CD14-positive monocyte (primary cell): Measurements from ENCODE around the gene HK1. TPM values are rescaled to one million over a fixed set of nuclear protein-coding genes. Genes with fewer than 3 reads are reported as not detected.

Experiments used
- DNase-seq, 3 donors: peaks; one replicate each; pipeline ENCODE4 v3.0.0-alpha.2; 2011 to 2022
- H2AFZ ChIP-seq: 2 replicates; pipeline ENCODE4 v1.6.0; 2012; ENCODE audit warnings: mild to moderate bottlenecking, low read depth, low read length, inconsistent platforms; ENCODE audit not compliant: insufficient read depth, poor library complexity, severe bottlenecking
- H3K27ac ChIP-seq, 2 donors: 1 replicate in 1 of 2; 2 replicates in 1 of 2; pipeline ENCODE4 v1.5.1; 2012 to 2013; ENCODE audit warnings: low read length in 2 of 2, control low read depth in 1 of 2, inconsistent platforms in 1 of 2, low read depth in 1 of 2, mild to moderate bottlenecking in 1 of 2
- H3K27me3 ChIP-seq, 2 donors: one replicate each; pipeline versions ENCODE4 v1.6.0 to v1.6.1; 2011 to 2013; ENCODE audit warnings: low read length in 2 of 2; ENCODE audit not compliant: control insufficient read depth in 2 of 2, insufficient read depth in 2 of 2
- H3K36me3 ChIP-seq, 2 donors: replicated peaks in 1 of 2; 1 replicate in 1 of 2; 2 replicates in 1 of 2; pipeline versions ENCODE4 v1.5.1 to v1.6.1; 2012 to 2013; ENCODE audit warnings: low read length in 2 of 2, control low read depth in 1 of 2, inconsistent platforms in 1 of 2, mild to moderate bottlenecking in 1 of 2; ENCODE audit not compliant: insufficient read depth in 2 of 2, control insufficient read depth in 1 of 2
- H3K4me1 ChIP-seq, 2 donors: 1 replicate in 1 of 2; 2 replicates in 1 of 2; pipeline versions ENCODE4 v1.5.1 to v1.6.1; 2012 to 2013; ENCODE audit warnings: low read length in 2 of 2, control low read depth in 1 of 2, inconsistent platforms in 1 of 2, mild to moderate bottlenecking in 1 of 2, moderate library complexity in 1 of 2; ENCODE audit not compliant: insufficient read depth in 2 of 2, control insufficient read depth in 1 of 2
- H3K4me2 ChIP-seq: replicated peaks from 2 replicates; pipeline ENCODE3; 2012; ENCODE audit warnings: low read length, moderate library complexity, mild to moderate bottlenecking; ENCODE audit not compliant: poor library complexity, severe bottlenecking; ENCODE audit errors: extremely low read depth
- H3K4me3 ChIP-seq, 3 experiments: fragments of 200-600 bp in 1 of 3; sonication (generic) in 1 of 3; replicated peaks in 1 of 3; 1 replicate in 2 of 3; 2 replicates in 1 of 3; pipeline ENCODE4 v1.5.1; 2011 to 2013; ENCODE audit warnings: low read length in 3 of 3, mild to moderate bottlenecking in 3 of 3, control low read depth in 2 of 3, low read depth in 2 of 3, inconsistent platforms in 1 of 3, moderate library complexity in 1 of 3
- H3K79me2 ChIP-seq: 2 replicates; pipeline ENCODE4 v1.6.0; 2012; ENCODE audit warnings: mild to moderate bottlenecking, control low read depth, inconsistent platforms, low read length, moderate library complexity; ENCODE audit not compliant: insufficient read depth
- H3K9ac ChIP-seq: 2 replicates; pipeline ENCODE4 v1.6.0; 2017; ENCODE audit warnings: low read length, mild to moderate bottlenecking; ENCODE audit not compliant: insufficient read depth, poor library complexity, severe bottlenecking
- H3K9me3 ChIP-seq, 2 donors: replicated peaks in 1 of 2; 1 replicate in 1 of 2; 2 replicates in 1 of 2; pipeline versions ENCODE4 v1.5.1 to v1.6.1; 2012 to 2013; ENCODE audit warnings: low read length in 2 of 2, control low read depth in 1 of 2; ENCODE audit not compliant: control insufficient read depth in 1 of 2, insufficient read depth in 1 of 2
- H4K20me1 ChIP-seq: 2 replicates; pipeline ENCODE4 v1.6.0; 2012; ENCODE audit warnings: mild to moderate bottlenecking, low read length, control low read depth, moderate library complexity; ENCODE audit not compliant: insufficient read depth
- H3K27ac Mint-ChIP-seq, 7 donors: one replicate each; pipeline ENCODE4 v1.8.0; 2020; ENCODE audit warnings: mild to moderate bottlenecking in 7 of 7, mixed read lengths in 7 of 7, moderate library complexity in 6 of 7, inconsistent platforms in 2 of 7
- H3K27me3 Mint-ChIP-seq, 3 donors: one replicate each; pipeline ENCODE4 v1.8.0; 2021 to 2022; ENCODE audit warnings: low read depth in 3 of 3, mild to moderate bottlenecking in 3 of 3, mixed read lengths in 3 of 3, moderate library complexity in 3 of 3, inconsistent platforms in 1 of 3
- H3K36me3 Mint-ChIP-seq, 2 donors: one replicate each; pipeline ENCODE4 v1.8.0; 2020; ENCODE audit warnings: mixed read lengths in 2 of 2, inconsistent platforms in 1 of 2, mild to moderate bottlenecking in 1 of 2
- H3K4me1 Mint-ChIP-seq: one replicate; pipeline ENCODE4 v1.8.0; 2020; ENCODE audit warnings: mild to moderate bottlenecking, mixed read lengths
- H3K4me3 Mint-ChIP-seq, 2 donors: one replicate each; pipeline ENCODE4 v1.8.0; 2020; ENCODE audit warnings: mild to moderate bottlenecking in 2 of 2, mixed read lengths in 2 of 2, moderate library complexity in 1 of 2
- H3K9me3 Mint-ChIP-seq, 7 donors: one replicate each; pipeline ENCODE4 v1.8.0; 2020 to 2022; ENCODE audit warnings: mixed read lengths in 7 of 7, mild to moderate bottlenecking in 6 of 7, moderate library complexity in 6 of 7, inconsistent platforms in 2 of 7
- CTCF ChIP-seq: fragments of 200-600 bp; IDR thresholded peaks from one replicate; pipeline ENCODE4 v1.8.0; 2022; ENCODE audit warnings: antibody characterized with exemption, mild to moderate bottlenecking
- WGBS: methylation state at CpG from one replicate; pipeline ENCODE4 v1.1.5; 2013; ENCODE audit warnings: missing lambda C conversion rate; ENCODE audit not compliant: insufficient coverage; 5-methylcytosine and 5-hydroxymethylcytosine counted together
- intact Hi-C, 2 donors: fragments of 100-400 bp; cut with micrococcal nuclease; formaldehyde crosslinking; loops; one replicate each; pipeline versions ENCODE4 v1.15.0 to v1.15.1; 2023
- polyA plus RNA-seq, 3 donors: library from polyadenylated mRNA; depleted of rRNA in 1 of 3; unstranded in 2 of 3; stranded (reverse) in 1 of 3; fragments of 300-500 nt in 2 of 3; fragments of >200 nt in 1 of 3; fragmentation: Illumina TruSeq in 2 of 3; gene quantifications; 1 replicate in 2 of 3; 2 replicates in 1 of 3; pipeline ENCODE4 v1.2.3, GENCODE V29; 2012 to 2021

The HK1 gene
- polyA plus RNA-seq, 3 donors, result 57.9 to 146 (median 125) TPM

- WGBS, result 2% methylated on average over 40 of the region's 64 CpGs
- H3K4me2 ChIP-seq, result peak overlapping the region; percentile 75
- H3K27ac ChIP-seq, result peak overlapping the region; percentile 61 to 68
- H3K27me3 ChIP-seq, result no peaks in the 10 kb centered on the region
- H3K79me2 ChIP-seq, result no peaks in the 10 kb centered on the region
- peaks cover 22% of the 10 kb centered on the region for H3K4me1 Mint-ChIP-seq
- H3K36me3 Mint-ChIP-seq, result peaks cover 9 to 12% of the 10 kb centered on the region in 2 donors
- peak overlapping the region; percentile 31 to 69 (median 32) for H3K4me3 ChIP-seq
- no peaks in the 10 kb centered on the region for H3K9me3 ChIP-seq
- H3K4me3 Mint-ChIP-seq, result peak overlapping the region; percentile 76 to 87
- intact Hi-C loops, result loop anchor here (2.0 to 5.0 kb wide), 2 partner anchors 94 to 99 kb away; no protein-coding TSS in a partner anchor
- H3K9ac ChIP-seq, result peak overlapping the region; percentile 60
- H3K27me3 Mint-ChIP-seq, result peaks cover 0 to 8% (median 4%) of the 10 kb centered on the region in 3 donors
- peaks cover 0 to 2% (median 0%) of the 10 kb centered on the region in 7 donors for H3K9me3 Mint-ChIP-seq
- DNase-seq, result peak; percentile 86 to 95 (median 91)
- peaks cover 20% of the 10 kb centered on the region in 2 donors for H3K4me1 ChIP-seq
- H2AFZ ChIP-seq, result peak overlapping the region; percentile 67
- peak overlapping the region; percentile 56 to 88 (median 81) for H3K27ac Mint-ChIP-seq
- peak; percentile 91 for TF ChIP-seq CTCF
- peaks cover 10% of the 10 kb centered on the region for H4K20me1 ChIP-seq
- H3K36me3 ChIP-seq, result peaks cover 2 to 21% of the 10 kb centered on the region in 2 donors
Observed at GRCh38 chr10:69408318-69409175, 130.3 kb downstream of the HK1 start.

- H3K4me2 ChIP-seq, result peak overlapping the region; percentile 71
- H3K27me3 ChIP-seq, result no peaks in the 10 kb centered on the region
- peaks cover 7 to 11% of the 10 kb centered on the region in 2 donors for H3K36me3 Mint-ChIP-seq
- peak overlapping the region; percentile 13 to 64 (median 17) for H3K4me3 ChIP-seq
- H3K4me3 Mint-ChIP-seq, result peak overlapping the region; percentile 27 to 39
- no peaks in the 10 kb centered on the region for H3K79me2 ChIP-seq
- H3K36me3 ChIP-seq, result peaks cover 0 to 15% of the 10 kb centered on the region in 2 donors
- TF ChIP-seq CTCF, result no peak
- no peak for DNase-seq
- H3K27ac Mint-ChIP-seq, result peak overlapping the region in 6 of 7 donors; percentile 14 to 79 (median 49)
- H4K20me1 ChIP-seq, result peaks cover 10% of the 10 kb centered on the region
- peaks cover 20% of the 10 kb centered on the region in 2 donors for H3K4me1 ChIP-seq
- peaks cover 22% of the 10 kb centered on the region for H3K4me1 Mint-ChIP-seq
- H3K9me3 Mint-ChIP-seq, result peaks cover 0 to under 1% (median 0%) of the 10 kb centered on the region in 7 donors
- no peaks in the 10 kb centered on the region for H3K9me3 ChIP-seq
- H3K27ac ChIP-seq, result peak overlapping the region; percentile 61 to 68
- 10% methylated on average over 2 of the region's 7 CpGs for WGBS
- peak overlapping the region; percentile 54 for H3K9ac ChIP-seq
- H2AFZ ChIP-seq, result peak overlapping the region; percentile 63
- H3K27me3 Mint-ChIP-seq, result peaks cover 0 to 8% (median 4%) of the 10 kb centered on the region in 3 donors
- intact Hi-C loops, result loop anchor here (2.0 to 5.0 kb wide), 2 partner anchors 94 to 98 kb away; no protein-coding TSS in a partner anchor
Observed at GRCh38 chr10:69409176-69409495, 130.8 kb downstream of the HK1 start.
